ENCODE measurements around the gene CHRNB1. TPM values are rescaled to one million over a fixed set of nuclear protein-coding genes. Genes with fewer than 3 reads are reported as not detected.

The CHRNB1 gene
- polyA plus RNA-seq, 12 donors: 35.1 to 91.7 (median 79.7) TPM; not detected in 1

DNA sequence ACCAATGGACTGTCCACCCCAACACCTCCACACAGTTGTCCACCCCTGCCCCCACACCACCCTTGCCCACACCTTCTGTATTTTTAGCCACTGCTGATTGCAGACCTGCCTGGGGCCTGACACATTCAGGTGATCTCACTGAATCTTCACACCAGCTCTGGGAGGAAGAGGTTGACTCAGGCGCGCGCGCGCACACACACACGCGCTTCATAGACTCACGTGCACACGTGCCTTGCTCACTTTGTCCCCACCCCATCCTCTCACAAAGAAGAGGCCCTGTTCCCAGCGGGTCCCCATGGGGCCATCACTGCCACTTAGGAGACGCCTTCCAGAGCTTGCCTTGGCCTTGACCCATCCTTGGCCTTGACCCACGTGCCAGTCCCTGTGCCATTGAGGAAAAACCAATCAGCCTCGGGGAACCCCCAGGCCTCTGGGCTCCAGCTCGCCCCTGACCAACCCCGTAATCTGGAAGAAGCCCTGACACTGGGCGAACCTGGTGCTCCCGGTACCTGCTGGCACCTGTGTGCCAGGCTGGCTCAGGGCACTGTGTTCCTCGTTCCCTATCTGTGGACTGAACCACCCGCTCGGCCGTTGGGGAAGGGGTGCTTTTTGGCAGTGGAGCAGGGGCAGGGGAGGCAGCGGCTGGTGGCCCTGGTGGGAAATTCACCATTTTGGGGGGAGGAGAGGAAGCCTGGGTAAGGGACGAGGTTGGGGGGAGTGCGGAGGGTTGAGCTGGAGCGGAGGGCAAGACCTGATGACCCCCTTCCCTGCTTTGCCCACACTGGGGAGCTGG, 34.0 kb upstream of the CHRNB1 start:
- no peak for DNase-seq

DNA sequence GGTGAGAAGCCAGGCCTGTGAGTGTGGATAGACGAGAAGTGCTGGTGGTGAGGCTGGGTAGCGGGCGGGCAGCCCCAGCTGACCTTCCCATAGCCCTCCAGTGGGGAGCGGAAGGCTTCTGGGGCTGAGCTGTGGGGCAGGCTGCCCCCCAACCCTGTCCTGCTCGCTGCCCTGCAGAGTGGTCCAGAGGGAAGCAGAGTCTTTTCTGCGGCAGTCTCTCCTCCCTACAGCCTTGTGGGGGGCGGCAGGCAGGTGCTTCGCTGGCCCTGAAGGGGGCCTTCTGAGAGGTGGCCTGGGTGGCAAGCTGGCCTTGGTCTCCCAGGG, 33.5 kb upstream of the CHRNB1 start:
- DNase-seq: no peak

DNA sequence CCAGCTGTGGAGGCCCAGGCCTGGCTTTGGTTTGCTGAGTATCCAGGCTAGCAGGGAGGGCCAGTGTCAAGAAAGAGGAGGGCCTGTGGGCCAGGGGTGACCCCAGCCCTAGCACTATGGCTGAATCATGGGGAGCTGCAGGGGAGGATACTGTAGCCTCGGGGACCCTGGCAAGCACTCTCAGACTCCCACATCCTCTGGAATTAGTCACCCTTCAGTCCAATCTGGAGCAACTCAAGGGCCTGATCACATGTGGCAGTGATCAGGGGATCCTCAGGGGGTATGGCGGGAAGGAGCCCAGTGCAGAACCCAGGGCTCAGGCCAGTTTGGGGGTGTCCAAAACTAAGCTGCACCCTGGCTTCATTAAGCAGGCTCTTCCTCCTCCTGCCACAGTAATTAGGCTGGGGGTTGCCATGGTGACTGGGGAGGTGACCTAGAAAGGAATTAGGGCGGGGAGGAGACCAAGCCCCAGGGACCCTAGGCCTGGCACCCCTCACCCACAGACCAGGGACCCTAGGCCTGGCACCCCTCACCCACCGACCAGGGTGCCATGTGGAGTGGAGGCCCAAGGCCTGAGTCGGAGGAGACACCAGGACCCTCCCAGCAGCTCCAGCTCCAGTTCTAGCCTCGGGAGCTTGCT, 31.4 kb upstream of the CHRNB1 start:
- no peak for DNase-seq

DNA sequence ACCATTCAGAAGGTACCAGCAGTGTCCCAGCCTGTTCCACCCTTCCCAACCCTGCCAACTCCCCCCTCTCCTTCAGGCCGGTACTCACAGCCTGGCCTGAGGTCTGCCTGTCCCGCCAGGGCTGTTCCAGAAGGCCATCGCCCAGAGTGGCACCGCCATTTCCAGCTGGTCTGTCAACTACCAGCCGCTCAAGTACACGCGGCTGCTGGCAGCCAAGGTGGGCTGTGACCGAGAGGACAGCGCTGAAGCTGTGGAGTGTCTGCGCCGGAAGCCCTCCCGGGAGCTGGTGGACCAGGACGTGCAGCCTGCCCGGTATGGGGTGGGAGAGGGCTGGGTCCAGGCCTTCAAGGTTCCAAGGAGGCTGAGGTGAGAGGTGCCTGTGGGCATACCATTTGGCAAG, 30.0 kb upstream of the CHRNB1 start:
- no peak for DNase-seq

DNA sequence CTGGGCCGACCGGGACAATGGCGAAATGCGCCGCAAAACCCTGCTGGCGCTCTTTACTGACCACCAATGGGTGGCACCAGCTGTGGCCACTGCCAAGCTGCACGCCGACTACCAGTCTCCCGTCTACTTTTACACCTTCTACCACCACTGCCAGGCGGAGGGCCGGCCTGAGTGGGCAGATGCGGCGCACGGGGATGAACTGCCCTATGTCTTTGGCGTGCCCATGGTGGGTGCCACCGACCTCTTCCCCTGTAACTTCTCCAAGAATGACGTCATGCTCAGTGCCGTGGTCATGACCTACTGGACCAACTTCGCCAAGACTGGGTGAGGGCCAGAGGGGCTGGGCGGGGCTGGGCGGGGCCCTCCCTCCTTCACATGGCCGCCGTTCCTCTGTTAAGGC, 29.1 kb upstream of the CHRNB1 start:
- no peak for DNase-seq

DNA sequence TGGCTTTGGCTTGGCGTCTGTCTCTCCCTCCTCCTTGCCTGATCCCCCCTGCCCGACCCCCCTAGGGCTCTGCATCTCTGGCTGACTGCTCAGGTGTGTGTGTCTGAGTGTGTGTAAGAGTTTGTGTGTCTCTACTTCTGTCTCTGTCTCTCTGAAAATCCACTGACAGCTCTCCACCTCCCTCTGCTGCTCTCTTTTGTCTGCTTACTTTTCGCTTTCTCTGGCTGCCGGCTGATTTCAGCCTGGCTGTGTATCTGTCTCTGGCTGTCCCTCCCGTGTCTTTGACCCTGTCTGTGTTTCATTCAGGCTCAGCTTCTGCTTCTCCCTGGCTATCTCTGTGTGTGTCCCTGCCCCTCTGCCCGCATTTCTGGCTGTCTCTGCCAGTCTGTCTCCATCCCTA, 28.5 kb upstream of the CHRNB1 start:
- no peak for DNase-seq

DNA sequence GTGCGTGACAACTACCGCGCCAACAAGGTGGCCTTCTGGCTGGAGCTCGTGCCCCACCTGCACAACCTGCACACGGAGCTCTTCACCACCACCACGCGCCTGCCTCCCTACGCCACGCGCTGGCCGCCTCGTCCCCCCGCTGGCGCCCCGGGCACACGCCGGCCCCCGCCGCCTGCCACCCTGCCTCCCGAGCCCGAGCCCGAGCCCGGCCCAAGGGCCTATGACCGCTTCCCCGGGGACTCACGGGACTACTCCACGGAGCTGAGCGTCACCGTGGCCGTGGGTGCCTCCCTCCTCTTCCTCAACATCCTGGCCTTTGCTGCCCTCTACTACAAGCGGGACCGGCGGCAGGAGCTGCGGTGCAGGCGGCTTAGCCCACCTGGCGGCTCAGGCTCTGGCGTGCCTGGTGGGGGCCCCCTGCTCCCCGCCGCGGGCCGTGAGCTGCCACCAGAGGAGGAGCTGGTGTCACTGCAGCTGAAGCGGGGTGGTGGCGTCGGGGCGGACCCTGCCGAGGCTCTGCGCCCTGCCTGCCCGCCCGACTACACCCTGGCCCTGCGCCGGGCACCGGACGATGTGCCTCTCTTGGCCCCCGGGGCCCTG, 27.7 kb upstream of the CHRNB1 start:
- DNase-seq: no peak

DNA sequence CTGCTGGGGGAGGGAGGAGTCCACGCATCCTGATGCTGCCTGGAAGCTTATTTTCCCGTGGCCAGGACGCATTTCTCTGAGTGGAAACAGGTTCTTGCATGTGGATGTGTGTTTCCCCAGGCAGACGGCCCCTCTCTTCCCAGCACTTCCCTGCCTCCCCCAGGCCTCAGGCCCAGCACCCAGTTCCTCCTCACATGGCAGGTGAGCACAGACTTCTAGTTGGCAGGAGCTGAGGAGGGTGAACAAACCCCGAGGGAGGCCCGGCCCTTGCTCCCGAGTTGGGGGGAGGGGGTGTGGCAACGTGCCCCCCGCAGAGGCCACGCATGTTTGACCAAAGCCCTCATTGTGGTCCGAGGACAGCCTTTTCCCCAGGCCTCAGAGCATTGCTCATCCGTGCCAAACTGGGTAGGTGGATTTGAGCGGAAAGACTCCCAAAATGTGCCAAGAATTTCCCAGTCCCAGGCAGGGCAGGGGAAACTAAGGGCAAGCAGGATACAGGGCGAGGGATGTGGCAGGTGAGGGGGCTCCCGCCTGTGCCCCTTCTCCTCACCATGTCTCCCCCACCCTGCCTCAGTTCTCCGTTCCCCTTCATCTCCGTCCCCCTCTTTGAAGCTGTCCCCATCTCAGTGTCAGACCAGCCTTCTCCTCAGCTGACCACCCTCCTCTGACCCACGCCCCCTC, 26.2 kb upstream of the CHRNB1 start:
- no peak for DNase-seq

DNA sequence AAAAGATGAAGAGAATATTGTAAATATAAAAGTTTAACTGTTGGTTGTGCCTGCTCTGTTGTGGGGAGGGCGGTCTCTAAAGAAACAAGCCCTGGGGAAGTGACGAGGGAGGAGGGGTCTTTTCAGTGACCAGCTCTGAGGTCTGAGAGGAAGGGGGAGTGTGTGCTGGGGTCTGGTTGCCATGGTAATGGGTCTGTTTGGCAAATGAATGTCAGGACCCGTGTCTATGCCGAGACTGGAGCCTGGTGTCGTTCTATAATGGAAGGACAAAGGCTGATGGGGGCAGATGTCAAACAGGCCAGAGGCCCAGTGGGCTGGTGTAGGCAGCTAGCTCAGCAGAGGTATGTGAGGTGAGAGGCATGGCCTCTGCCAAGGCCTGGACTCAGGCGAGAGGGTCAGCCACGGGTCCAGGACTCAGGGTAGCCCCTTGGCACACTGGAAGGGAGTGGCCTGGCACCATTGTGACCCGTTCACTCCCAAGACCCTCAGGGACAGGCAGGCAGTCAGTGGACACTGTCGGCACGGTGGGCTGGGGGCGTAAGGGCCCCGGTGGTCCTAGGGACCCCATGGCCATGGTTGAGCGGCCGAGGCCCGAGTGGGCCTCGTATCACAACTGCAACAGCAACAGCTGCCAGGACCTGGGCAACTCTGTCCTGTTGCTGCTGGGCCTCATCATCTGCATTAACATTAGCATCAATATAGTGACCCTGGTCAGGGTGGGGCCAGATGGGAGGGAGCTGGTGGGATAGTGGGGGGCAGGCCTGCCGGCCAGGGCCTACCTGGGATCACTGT, 24.8 kb upstream of the CHRNB1 start, which contains the start of gene SPEM1:
SPEM1 (plus strand) TSS at position 506 of the 792 bp plus-strand sequence; CDS start at position 567, 61 bp downstream.
- no peak for DNase-seq

DNA sequence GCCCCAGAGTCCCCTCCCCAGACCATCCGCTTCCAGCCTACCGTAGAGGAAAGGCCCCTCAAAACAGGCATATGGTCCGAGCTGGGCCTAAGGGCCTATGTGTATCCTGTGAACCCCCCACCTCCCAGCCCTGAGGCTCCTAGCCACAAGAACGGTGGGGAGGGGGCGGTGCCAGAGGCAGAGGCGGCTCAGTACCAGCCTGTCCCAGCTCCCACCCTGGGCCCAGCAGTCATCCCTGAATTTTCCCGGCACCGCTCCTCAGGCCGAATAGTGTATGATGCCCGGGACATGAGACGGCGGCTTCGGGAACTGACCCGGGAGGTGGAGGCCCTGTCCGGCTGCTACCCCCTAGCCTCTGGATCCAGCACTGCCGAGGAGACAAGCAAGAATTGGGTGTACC, 23.7 kb upstream of the CHRNB1 start:
- DNase-seq: no peak

DNA sequence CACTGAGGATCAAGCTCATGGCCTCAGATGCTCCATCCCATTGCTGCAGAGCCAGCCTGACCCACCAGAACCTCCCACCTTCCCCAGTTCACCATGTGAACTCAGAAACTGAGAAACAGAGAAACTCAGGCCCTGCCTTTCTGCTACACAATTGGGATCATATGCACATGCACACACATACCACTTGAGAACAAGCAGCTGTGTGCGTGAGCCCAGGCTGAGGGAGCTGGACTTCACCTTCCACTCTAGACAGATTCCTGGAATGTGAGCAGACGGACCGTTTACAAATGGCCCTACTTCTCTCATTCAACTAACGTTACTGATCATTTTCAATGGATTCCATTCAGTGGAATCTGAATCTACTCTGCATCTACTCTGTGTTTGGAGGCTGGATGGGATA, 21.2 kb upstream of the CHRNB1 start:
- DNase-seq: no peak

DNA sequence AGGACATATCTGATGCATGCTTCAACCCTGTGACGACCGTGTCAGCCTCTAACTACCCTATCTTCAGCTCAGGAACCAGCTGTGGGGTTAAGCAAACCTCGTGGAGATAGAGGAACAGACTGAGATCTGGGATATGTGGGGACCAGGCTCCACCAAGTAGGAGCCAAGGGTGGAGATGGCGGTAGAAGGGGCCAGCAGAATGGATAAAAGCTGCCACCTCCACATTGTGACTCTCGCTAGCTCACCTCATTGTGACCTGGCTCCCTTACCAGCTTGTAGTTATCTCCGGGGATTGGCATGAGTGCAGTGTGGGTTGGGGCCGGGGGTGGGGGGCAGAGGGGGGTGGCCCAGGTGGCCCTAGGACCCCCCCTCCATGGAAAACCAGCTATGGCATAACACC, 19.5 kb upstream of the CHRNB1 start, which contains the start of gene SPEM2:
SPEM2 (plus strand) TSS at position 301 of the 400 bp plus-strand sequence; CDS start at position 374, 73 bp downstream.
- no peak for DNase-seq

DNA sequence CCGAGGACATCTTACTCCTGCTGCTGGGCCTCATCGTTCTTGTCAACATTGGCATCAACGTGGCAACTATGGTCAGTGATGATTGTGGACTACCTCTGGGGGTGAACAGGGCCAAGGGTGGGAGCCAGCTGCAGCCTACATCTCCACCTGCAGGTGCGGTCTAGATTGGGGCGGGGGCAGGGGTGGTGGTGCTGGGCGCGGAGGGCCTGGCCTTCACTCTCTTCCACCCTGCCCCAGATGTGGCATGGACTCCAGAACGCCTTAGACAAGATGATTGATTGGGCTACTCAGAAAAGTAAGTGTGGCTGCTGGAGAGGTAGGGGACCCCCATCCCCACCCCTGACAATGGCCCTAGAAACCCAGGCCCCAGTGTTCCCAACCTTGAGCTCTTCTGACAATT, 19.1 kb upstream of the CHRNB1 start:
- no peak for DNase-seq

DNA sequence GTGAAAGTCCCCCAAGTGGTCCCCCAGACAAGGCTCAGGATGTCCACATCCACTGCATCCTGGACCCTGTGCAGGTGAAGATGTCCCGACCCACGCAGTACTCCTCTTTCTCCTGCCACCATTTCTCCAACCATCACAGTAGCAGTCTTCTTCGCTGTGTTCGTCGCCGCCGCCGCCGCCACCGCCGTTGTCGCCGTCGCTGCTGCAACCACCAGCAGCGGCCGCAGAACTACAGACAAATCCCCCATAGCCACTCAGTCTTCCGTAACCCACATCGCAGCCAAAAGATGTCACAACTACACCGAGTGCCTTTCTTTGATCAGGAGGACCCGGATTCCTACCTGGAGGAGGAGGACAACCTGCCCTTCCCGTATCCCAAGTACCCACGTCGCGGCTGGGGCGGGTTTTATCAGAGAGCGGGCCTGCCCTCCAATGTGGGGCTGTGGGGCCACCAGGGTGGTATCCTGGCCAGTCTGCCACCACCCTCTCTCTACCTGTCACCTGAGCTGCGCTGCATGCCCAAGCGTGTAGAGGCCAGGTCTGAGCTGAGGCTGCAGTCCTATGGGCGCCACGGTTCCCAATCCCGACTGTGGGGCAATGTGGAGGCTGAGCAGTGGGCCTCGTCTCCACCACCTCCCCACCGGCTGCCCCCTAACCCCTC, 18.5 kb upstream of the CHRNB1 start:
- DNase-seq: no peak

DNA sequence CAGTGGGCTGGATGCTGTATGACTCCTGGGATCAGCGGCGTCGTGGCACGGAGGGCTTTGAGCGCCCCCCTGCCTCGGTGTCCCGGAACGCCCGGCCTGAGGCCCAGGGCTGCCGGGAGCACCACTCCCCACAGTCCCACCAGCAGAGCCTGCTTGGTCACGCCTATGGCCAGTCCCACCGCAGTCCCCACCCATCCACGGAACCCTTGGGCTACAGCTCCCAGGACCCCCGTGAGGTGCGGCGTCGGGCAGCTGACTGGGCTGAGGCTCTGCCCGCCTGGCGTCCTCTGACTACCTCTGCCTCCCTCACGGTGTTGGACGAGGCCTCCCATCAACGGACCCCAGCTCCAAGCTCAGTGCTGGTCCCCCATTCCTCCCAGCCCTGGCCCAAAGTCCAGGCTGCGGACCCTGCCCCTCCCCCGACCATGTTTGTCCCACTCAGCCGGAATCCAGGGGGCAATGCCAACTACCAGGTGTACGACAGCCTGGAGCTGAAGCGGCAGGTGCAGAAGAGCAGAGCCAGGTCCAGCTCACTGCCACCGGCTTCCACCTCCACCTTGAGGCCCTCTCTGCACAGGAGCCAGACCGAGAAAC, 17.9 kb upstream of the CHRNB1 start:
- DNase-seq: no peak

DNA sequence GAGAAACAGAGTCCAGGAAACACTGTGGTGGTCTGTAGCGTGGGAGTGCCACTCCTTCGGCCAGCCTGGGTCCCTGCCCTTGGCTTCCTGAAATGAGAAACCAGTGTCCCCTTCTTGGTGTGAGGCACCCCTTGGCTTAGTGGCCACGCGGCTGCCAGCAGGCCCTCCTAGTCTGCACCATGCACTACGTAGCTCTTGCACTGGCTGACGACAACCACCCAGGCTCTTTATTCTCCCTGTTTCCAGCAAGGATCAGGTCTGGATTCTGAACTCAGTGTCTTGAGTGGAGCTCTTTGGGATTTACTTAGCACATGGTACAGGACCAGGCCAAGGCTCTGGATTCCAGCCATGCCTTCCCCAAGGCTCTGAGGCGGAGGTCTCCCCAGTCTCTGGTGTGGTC, 17.3 kb upstream of the CHRNB1 start:
- DNase-seq: no peak

DNA sequence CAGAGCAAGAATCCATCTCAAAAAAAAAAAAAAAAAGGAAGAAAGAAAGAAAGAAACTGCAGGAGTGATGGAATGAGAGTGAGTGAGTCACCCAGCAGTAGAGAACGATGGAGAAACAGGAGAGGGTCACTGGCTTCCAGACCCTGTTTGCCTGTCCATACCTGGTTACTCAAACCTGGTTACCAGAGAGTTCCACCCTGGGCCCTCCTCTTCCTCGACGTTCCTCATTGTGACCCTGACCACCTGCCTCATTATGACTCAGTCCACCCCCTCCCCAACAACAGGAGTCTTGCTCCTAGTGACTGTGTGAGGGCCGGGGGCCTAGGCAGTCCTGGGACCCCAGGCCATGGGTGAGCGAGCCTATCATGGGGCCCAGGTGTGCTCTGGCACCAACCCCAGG, 16.3 kb upstream of the CHRNB1 start, which contains the start of gene SPEM3:
SPEM3 (plus strand) TSS at position 301 of the 400 bp plus-strand sequence; CDS start at position 347, 46 bp downstream.
- no peak for DNase-seq

DNA sequence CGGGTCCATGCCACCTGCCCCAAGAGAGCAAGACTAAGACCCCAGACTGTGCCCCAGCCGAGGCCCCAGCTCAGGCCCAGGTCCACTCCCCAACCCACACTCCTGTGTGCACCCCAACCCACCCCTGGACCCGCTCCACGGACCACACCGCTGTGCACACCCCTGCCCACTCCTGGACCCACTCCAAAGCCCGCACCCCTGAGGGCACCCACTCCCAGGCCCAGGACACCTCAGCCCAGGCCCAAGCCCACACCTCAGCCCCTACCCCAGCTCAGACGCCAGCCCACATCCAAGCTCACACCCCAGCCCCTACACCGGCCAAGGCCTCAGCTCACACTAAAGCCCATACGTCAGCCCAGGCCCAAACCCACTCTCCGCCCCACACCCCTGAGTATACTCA, 15.1 kb upstream of the CHRNB1 start:
- DNase-seq: no peak

DNA sequence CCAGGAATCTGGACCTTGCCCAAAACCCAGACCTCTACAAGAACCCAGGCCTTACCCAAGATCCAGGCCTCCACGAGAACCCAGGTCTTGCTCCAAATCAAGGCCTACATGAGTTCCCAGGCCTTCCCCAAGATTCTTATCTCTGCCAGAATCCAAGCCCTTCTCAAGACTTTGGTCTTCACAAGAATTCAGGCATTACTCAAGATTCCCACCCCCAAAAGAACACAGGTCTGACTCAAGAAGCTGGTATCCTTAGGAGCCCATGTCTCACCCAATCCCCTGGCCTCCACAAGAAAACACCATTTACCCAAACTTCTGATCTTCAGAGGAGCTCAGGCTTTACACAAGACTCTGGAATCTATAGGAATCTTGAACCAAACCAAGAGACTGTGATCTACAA, 13.6 kb upstream of the CHRNB1 start:
- DNase-seq: no peak

DNA sequence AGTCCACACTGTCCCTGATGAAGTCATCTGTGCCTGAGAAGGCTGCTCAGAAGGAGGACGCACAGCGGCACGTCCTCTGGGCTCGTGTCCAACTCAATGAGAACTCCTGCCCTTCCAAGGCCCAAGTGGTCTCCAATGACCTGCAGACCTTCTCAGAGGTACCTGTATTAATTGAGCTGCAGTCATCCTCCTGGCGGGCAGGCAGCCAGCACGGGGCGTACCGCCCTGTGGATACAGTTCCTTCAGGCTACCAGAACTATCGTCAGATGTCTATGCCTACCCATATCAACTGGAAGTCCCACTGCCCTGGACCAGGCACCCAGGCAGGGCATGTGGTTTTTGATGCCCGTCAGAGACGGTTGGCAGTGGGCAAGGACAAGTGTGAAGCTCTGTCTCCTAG, 12.6 kb upstream of the CHRNB1 start:
- DNase-seq: no peak

Measured in muscle of arm (tissue), 12 donors.